GM18858 (cell line): Measurements from ENCODE around the gene TNS3.
"Not testable (repeated sequence)": the region's sequence is repeated elsewhere in the genome, so short reads cannot be mapped to it uniquely, and the experiment has no call there.

Experiments
- ATAC-seq: cut with Tn5 transposase; IDR thresholded peaks from one replicate; pipeline ENCODE4 v1.9.1; 2021; ENCODE audit not compliant: unreplicated experiment

TNS3 gene

GRCh38 chr7:47543056-47543455 lies 38.9 kb downstream of the TNS3 start:
- ATAC-seq, result no peak

- ATAC-seq, result no peak
Measured at GRCh38 chr7:47542051-47542450, 39.9 kb downstream of the TNS3 start.

GRCh38 chr7:47541485-47541884 lies 40.4 kb downstream of the TNS3 start:
- not testable (repeated sequence) for ATAC-seq

GRCh38 chr7:47540387-47541350 lies 41.2 kb downstream of the TNS3 start:
- no peak for ATAC-seq

GRCh38 chr7:47540053-47540386 lies 41.9 kb downstream of the TNS3 start:
- ATAC-seq, result no peak

- no peak for ATAC-seq
Measured at GRCh38 chr7:47539398-47540052, 42.4 kb downstream of the TNS3 start.

GRCh38 chr7:47538846-47539311 lies 43.0 kb downstream of the TNS3 start:
- no peak for ATAC-seq

- ATAC-seq, result no peak
Measured at GRCh38 chr7:47537716-47538675, 43.9 kb downstream of the TNS3 start.

GRCh38 chr7:47536661-47537611 lies 45.0 kb downstream of the TNS3 start:
- ATAC-seq, result no peak

- no peak for ATAC-seq
Measured at GRCh38 chr7:47535704-47536628, 45.9 kb downstream of the TNS3 start.

- ATAC-seq, result no peak
Measured at GRCh38 chr7:47535035-47535703, 46.7 kb downstream of the TNS3 start.

- ATAC-seq, result no peak
Measured at GRCh38 chr7:47534322-47535034, 47.4 kb downstream of the TNS3 start.

GRCh38 chr7:47531584-47532492 lies 50.1 kb downstream of the TNS3 start:
- no peak for ATAC-seq

- no peak for ATAC-seq
Measured at GRCh38 chr7:47529826-47530555, 51.9 kb downstream of the TNS3 start.

GRCh38 chr7:47529405-47529804 lies 52.5 kb downstream of the TNS3 start:
- ATAC-seq, result no peak

GRCh38 chr7:47528471-47528870 lies 53.4 kb downstream of the TNS3 start:
- ATAC-seq, result no peak
